Spleen (tissue), 11 donors: ENCODE results near the gene DLX3. TPM values are rescaled to one million over a fixed set of nuclear protein-coding genes. Genes with fewer than 3 reads are reported as not detected.

Experiments used
- DNase-seq: peaks from one replicate; pipeline ENCODE4 v3.0.0-alpha.2; 2020
- H3K27ac ChIP-seq, 8 donors: fragments of 200-600 bp; sonication (generic) in 7 of 8; 1 replicate in 4 of 8; 2 replicates in 4 of 8; pipeline versions ENCODE4 v1.5.0 to v1.8.0; 2016 to 2021; ENCODE audit warnings: inconsistent platforms in 4 of 8, mild to moderate bottlenecking in 4 of 8, moderate library complexity in 1 of 8
- H3K27me3 ChIP-seq, 7 donors: fragments of 200-600 bp; sonication (generic) in 6 of 7; replicated peaks in 1 of 7; 1 replicate in 4 of 7; 2 replicates in 3 of 7; pipeline versions ENCODE4 v1.5.0 to v1.8.0; 2016 to 2021; ENCODE audit warnings: inconsistent platforms in 3 of 7, mild to moderate bottlenecking in 1 of 7
- H3K36me3 ChIP-seq, 6 donors: fragments of 200-600 bp; sonication (generic) in 5 of 6; 1 replicate in 4 of 6; 2 replicates in 2 of 6; pipeline versions ENCODE4 v1.5.0 to v1.8.0; 2016 to 2021; ENCODE audit warnings: inconsistent platforms in 2 of 6
- H3K4me1 ChIP-seq, 6 donors: fragments of 200-600 bp; sonication (generic) in 5 of 6; 1 replicate in 3 of 6; 2 replicates in 3 of 6; pipeline versions ENCODE4 v1.5.0 to v1.8.0; 2016 to 2021; ENCODE audit warnings: inconsistent platforms in 3 of 6
- H3K4me3 ChIP-seq, 8 donors: fragments of 200-600 bp; sonication (generic) in 7 of 8; 1 replicate in 4 of 8; 2 replicates in 4 of 8; pipeline versions ENCODE4 v1.5.0 to v1.8.0; 2016 to 2021; ENCODE audit warnings: inconsistent platforms in 4 of 8, mild to moderate bottlenecking in 4 of 8, moderate library complexity in 2 of 8
- H3K9me3 ChIP-seq, 8 donors: fragments of 200-600 bp; sonication (generic) in 7 of 8; 1 replicate in 4 of 8; 2 replicates in 4 of 8; pipeline versions ENCODE4 v1.5.0 to v1.8.0; 2016 to 2021; ENCODE audit warnings: inconsistent platforms in 4 of 8
- POLR2A ChIP-seq, 3 donors: fragments of 450-650 bp; IDR thresholded peaks; one replicate each; pipeline ENCODE4 v1.5.1; 2017; ENCODE audit warnings: antibody characterized with exemption in 3 of 3, mild to moderate bottlenecking in 1 of 3
- POLR2AphosphoS5 ChIP-seq, 3 donors: sonication (generic); formaldehyde crosslinking; IDR thresholded peaks; one replicate each; pipeline ENCODE4 v1.5.1; 2017; ENCODE audit warnings: antibody characterized with exemption in 3 of 3
- WGBS, 5 donors: extraction: QIAGEN DNeasy Blood & Tissue Kit in 3 of 5; methylation state at CpG; one replicate each; pipeline versions ENCODE4 v1.1.5 to v1.1.7; 2013 to 2018; 5-methylcytosine and 5-hydroxymethylcytosine counted together
- intact Hi-C: fragments of 100-400 bp; cut with DNase I; formaldehyde crosslinking; loops from one replicate; pipeline ENCODE4 v1.15.0; 2023; ENCODE audit warnings: low total_unique reads
- polyA plus RNA-seq, 3 donors: library from polyadenylated mRNA; stranded (reverse); fragments of 200-250 nt; gene quantifications; one replicate each; pipeline ENCODE4 v1.2.1, GENCODE V29; 2013
- total RNA-seq, 7 donors: library from RNA; depleted of rRNA in 3 of 7; stranded (reverse); fragments of >200 nt in 3 of 7; fragmentation: NEBNext Ultra II Directional in 4 of 7; extraction: Animal tissue kit (Norgen Biotek cat#: 25700) in 4 of 7; gene quantifications; one replicate each; pipeline versions ENCODE4 v1.1.0 to v1.2.1, GENCODE V29; 2016 to 2021
- TF ChIP-seq, protein P1 (sequence below), 11 experiments: fragments of 200-600 bp in 7 of 11; fragments of 450-650 bp in 4 of 11; sonication (generic) in 4 of 11; IDR thresholded peaks in 8 of 11; conservative IDR thresholded peaks in 3 of 11; 1 replicate in 7 of 11; 2 replicates in 4 of 11; pipeline versions ENCODE4 v1.4.0 to v1.8.0; 2016 to 2021; ENCODE audit warnings: antibody characterized with exemption in 11 of 11, inconsistent platforms in 4 of 11, mild to moderate bottlenecking in 1 of 11
- donor health status: healthy with polysubstance abuse.
- donor health status: DM: no; HTN: no; CAD: no; lungs with moderate emphysema.
- donor health status: DM: no; HTN: no; CAD: no.
- donor health status: Bipolar disorder and iron deficiency.
- donor health status: healthy.
- donor health status: DM: no; HTN: no; CAD: no.
- donor health status: DM: yes; HTN: yes; CAD: no.

DLX3 gene
- total and polyA plus RNA-seq, 10 donors: 0.02 TPM; not detected in 9

DNA sequence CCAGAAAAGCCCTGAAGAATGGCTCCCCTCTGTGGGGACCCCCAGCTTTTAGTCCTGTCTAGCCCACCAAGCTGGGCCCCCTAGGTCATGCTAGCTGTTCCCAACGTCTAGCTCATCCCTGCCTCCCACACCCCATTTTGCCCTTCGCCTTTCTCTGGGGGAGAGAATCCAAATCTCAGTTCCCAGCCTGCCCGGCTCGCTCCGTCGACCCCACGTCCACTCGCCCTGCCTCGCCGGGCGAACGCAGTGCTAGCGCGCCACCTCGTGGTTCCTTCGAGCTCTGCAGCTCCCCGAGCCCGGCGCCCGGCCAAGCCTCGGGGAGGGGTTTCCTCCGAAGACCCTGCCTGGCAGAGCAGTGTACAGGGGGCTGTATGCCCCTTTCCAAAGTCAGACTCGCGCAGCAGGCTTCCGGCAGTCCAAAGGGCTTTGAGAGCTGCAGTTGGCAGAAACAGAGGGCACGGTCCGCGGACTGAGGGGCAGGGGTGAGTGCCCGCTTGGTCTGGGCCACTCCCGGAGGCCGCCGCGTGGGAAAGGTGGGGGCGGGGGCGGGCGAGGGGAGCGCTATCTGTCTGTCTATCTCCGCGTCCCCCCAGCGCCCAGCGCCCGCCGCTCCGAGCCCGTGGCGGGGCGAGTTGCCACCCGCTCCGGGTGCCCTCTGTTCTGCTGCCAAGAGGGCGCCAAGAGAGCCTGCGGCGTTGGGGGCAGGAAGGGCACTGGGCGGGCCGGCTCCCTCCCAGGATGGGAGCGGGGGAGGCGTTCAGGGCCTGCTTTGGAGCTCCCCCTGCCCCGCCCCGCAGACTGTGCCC lies 1.7 kb upstream of the DLX3 start:
- Histone ChIP-seq H3K9me3 (no peaks in the 10 kb centered on the region), H3K4me3 (peak overlapping the region in 7 of 8 donors; percentile 11 to 66 (median 31)), H3K27ac (no peak overlapping the region), H3K27me3 (peaks cover 5 to 100% (median 86%) of the 10 kb centered on the region in 7 donors), H3K4me1 (peaks cover 22 to 60% (median 45%) of the 10 kb centered on the region in 6 donors), H3K36me3 (no peaks in the 10 kb centered on the region)
- intact Hi-C loops: loop anchor here (2.0 to 5.0 kb wide), 4 partner anchors 44 to 429 kb away; no protein-coding TSS in a partner anchor
- WGBS, 5 donors: 0 to 3% (median 2%) methylated on average over 13 to 58 of the region's 58 CpGs
- TF ChIP-seq POLR2AphosphoS5 (IDR thresholded peaks at IDR 0.05) (peak in 2 of 3 donors; percentile 39 to 60), POLR2A (IDR thresholded peaks at IDR 0.05) (no peak)
- TF ChIP-seq, protein P1, sequence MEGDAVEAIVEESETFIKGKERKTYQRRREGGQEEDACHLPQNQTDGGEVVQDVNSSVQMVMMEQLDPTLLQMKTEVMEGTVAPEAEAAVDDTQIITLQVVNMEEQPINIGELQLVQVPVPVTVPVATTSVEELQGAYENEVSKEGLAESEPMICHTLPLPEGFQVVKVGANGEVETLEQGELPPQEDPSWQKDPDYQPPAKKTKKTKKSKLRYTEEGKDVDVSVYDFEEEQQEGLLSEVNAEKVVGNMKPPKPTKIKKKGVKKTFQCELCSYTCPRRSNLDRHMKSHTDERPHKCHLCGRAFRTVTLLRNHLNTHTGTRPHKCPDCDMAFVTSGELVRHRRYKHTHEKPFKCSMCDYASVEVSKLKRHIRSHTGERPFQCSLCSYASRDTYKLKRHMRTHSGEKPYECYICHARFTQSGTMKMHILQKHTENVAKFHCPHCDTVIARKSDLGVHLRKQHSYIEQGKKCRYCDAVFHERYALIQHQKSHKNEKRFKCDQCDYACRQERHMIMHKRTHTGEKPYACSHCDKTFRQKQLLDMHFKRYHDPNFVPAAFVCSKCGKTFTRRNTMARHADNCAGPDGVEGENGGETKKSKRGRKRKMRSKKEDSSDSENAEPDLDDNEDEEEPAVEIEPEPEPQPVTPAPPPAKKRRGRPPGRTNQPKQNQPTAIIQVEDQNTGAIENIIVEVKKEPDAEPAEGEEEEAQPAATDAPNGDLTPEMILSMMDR (IDR thresholded peaks at IDR 0.05 in 8 of 11, conservative IDR thresholded peaks at IDR 0.05 in 3 of 11): peak; percentile 92 to 99 (median 97)
- DNase-seq: peak; percentile 91

DNA sequence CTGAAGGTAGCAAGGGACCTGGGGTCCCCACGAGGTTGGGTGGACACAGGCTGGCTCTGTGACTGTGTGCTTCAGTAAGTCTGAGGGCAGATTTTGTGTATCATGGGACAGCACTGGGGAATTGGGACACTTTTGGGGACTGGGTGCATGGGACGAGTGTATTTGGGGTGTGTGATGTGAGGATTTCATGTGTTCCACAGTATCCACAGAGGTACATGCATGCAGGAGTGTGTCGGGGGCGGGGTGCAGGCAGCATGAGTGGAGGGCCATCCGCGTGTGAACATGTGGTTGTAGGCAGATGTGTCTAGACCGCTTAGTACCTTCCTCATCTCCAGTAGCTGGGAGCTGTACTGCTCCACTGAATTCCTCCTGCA lies 1.1 kb upstream of the DLX3 start:
- Histone ChIP-seq H3K36me3 (no peaks in the 10 kb centered on the region), H3K27ac (no peak overlapping the region), H3K4me3 (peak overlapping the region in 1 of 8 donors; percentile 66), H3K4me1 (peaks cover 22 to 60% (median 45%) of the 10 kb centered on the region in 6 donors), H3K27me3 (peaks cover 5 to 100% (median 87%) of the 10 kb centered on the region in 7 donors), H3K9me3 (no peaks in the 10 kb centered on the region)
- 37 to 48% (median 45%) methylated on average over 6 to 7 of the region's 7 CpGs for WGBS, 5 donors
- no peak for TF ChIP-seq POLR2AphosphoS5 (IDR thresholded peaks at IDR 0.05)
- intact Hi-C loops: loop anchor here (2.0 to 5.0 kb wide), 4 partner anchors 43 to 429 kb away; no protein-coding TSS in a partner anchor
- no peak for DNase-seq

DNA sequence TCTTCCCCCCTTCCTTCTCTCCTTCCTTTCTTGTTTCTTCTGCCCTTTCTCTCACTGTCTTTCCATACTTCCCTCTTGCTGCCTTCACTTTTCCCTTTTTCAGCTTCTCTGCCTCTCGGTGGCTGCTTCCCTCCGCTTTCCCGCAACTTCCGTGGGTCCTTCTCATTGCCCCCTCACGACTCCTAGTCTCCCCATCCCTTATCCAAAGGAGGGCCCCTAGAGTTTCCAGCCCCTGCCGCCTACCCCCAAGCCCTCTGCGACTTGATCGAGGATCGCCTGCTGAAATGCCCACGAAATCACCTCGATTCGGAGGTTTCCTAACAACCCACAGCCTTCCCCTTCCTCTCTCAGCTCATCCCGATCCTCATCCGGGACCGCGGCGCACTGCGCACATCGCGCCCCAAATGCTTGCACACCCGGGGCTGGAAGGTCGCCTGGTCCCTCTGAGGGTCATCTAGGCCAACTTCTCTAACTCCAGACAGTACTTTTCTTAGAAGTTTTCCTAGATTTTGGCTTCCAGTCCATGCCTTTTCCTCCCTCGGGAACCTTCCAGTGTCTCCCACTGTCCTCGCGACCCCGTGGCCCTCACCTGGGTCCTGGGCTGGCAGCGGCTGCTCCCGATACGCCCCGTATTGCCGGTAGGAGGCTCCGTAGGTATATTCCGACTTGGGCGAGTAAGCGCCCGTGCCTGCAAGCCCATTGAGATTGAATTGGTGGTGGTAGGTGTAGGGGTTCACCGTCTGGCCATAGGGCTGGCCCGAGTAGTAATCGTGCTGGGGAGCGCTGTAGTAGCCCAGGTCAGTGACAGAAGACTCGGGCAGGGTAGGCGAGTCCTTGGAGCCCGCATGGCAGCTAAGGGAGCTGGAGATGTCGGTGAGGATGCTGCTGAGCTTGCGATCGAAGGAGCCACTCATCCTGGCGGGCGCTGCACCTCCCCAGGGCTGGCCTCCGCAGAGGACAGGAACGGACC lies 654 bp downstream of the DLX3 start:
- Histone ChIP-seq H3K4me1 (peaks cover 22 to 60% (median 45%) of the 10 kb centered on the region in 6 donors), H3K27ac (no peak overlapping the region), H3K36me3 (no peaks in the 10 kb centered on the region), H3K4me3 (peak overlapping the region; percentile 12 to 74 (median 46)), H3K27me3 (peaks cover 5 to 100% (median 89%) of the 10 kb centered on the region in 7 donors), H3K9me3 (no peaks in the 10 kb centered on the region)
- intact Hi-C loops: loop anchor here (5.0 kb wide), 2 partner anchors 112 to 427 kb away; no protein-coding TSS in a partner anchor
- WGBS, 5 donors: 4 to 9% (median 8%) methylated on average over 49 to 50 of the region's 50 CpGs
- no peak for DNase-seq
- TF ChIP-seq POLR2AphosphoS5 (IDR thresholded peaks at IDR 0.05) (no peak), POLR2A (IDR thresholded peaks at IDR 0.05) (no peak)
- TF ChIP-seq, protein P1 (IDR thresholded peaks at IDR 0.05 in 8 of 11, conservative IDR thresholded peaks at IDR 0.05 in 3 of 11): no peak

DNA sequence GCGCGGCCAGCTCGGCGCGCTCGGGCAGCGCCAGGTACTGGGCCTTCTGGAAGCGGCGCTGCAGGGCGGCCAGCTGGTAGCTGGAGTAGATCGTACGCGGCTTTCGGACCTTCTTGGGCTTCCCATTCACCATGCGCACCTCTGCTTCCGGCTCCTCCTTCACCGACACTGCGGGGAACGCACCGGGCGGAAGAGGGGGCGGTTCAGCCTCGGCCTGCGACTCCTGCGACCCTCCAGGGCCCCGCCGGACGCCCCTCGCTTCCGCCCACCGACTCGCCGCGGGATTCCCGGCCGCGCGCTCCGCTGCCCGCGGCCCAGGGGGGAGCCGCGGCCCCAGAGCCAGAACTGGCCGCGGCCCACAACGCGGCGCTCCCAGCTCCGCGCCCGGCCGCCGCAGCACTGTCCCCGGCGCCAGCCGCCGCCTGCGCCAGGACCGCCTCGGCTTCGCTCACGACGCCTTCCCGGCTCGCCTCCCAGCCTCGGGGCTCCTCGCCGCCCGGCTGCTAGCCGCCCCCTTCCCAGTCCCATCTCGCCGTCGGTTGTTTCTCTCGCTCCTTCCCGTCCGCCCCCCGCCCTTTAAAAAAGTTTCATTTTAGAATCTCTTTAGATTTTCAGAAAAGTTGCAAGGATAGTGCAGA lies 1.5 kb downstream of the DLX3 start:
- TF ChIP-seq, protein P1 (IDR thresholded peaks at IDR 0.05 in 8 of 11, conservative IDR thresholded peaks at IDR 0.05 in 3 of 11): no peak
- TF ChIP-seq POLR2AphosphoS5 (IDR thresholded peaks at IDR 0.05): peak in 2 of 3 donors; percentile 14 to 17
- TF ChIP-seq POLR2A (IDR thresholded peaks at IDR 0.05): no peak
- 2 to 5% (median 3%) methylated on average over 37 to 77 of the region's 77 CpGs for WGBS, 5 donors
- peaks cover 5 to 99% (median 87%) of the 10 kb centered on the region in 7 donors for H3K27me3 ChIP-seq
- intact Hi-C loops: no loop called here
- H3K9me3 ChIP-seq: no peaks in the 10 kb centered on the region
- peak overlapping the region; percentile 12 to 74 (median 46) for H3K4me3 ChIP-seq
- DNase-seq: no peak
- H3K4me1 ChIP-seq: peaks cover 22 to 58% (median 45%) of the 10 kb centered on the region in 6 donors
- H3K36me3 ChIP-seq: no peaks in the 10 kb centered on the region
- no peak overlapping the region for H3K27ac ChIP-seq
